ENCODE data around the gene SERPINA4.

DNA sequence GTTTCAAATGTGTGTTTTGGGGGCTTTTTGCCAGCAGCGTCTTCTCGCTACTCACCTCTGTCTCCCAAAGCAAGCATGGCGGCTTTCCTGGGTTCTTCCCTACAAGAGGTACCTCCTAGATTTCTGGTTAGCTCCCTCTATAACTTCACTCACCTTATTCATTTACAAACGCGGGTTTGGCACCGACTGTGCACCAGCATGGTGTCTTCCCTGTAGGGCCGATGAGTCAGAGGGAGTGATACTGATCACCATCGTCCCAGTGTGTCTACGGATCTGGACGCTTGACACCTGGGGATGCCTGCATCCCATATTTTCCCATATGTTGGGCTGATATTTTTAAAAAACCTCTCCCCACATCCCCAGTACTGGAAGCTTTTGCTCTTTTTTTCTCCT lies 44.0 kb upstream of the SERPINA4 start:
- TF ChIP-seq CTCF (conservative IDR thresholded peaks at IDR 0.05) (no peak), EZH2 (IDR thresholded peaks at IDR 0.05; ENCODE audit: low read depth) (no peak)

All from PC-9 (cell line).